Measurements from ENCODE around the gene ANKRD24. TPM values are rescaled to one million over a fixed set of nuclear protein-coding genes. Genes with fewer than 3 reads are reported as not detected.

The ANKRD24 gene
- total and polyA plus RNA-seq, 2 of the 13 experiments (the other 11 are each of a cell fraction or from before 2014, with no cell fraction given): 0.13 to 0.24 TPM

- TF ChIP-seq, protein P1, sequence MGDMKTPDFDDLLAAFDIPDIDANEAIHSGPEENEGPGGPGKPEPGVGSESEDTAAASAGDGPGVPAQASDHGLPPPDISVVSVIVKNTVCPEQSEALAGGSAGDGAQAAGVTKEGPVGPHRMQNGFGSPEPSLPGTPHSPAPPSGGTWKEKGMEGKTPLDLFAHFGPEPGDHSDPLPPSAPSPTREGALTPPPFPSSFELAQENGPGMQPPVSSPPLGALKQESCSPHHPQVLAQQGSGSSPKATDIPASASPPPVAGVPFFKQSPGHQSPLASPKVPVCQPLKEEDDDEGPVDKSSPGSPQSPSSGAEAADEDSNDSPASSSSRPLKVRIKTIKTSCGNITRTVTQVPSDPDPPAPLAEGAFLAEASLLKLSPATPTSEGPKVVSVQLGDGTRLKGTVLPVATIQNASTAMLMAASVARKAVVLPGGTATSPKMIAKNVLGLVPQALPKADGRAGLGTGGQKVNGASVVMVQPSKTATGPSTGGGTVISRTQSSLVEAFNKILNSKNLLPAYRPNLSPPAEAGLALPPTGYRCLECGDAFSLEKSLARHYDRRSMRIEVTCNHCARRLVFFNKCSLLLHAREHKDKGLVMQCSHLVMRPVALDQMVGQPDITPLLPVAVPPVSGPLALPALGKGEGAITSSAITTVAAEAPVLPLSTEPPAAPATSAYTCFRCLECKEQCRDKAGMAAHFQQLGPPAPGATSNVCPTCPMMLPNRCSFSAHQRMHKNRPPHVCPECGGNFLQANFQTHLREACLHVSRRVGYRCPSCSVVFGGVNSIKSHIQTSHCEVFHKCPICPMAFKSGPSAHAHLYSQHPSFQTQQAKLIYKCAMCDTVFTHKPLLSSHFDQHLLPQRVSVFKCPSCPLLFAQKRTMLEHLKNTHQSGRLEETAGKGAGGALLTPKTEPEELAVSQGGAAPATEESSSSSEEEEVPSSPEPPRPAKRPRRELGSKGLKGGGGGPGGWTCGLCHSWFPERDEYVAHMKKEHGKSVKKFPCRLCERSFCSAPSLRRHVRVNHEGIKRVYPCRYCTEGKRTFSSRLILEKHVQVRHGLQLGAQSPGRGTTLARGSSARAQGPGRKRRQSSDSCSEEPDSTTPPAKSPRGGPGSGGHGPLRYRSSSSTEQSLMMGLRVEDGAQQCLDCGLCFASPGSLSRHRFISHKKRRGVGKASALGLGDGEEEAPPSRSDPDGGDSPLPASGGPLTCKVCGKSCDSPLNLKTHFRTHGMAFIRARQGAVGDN (CRISPR knock-in tag; IDR thresholded peaks at IDR 0.05): peak; percentile 59
- TF ChIP-seq NFKBIZ (CRISPR knock-in tag; IDR thresholded peaks at IDR 0.05) (no peak), RBAK (CRISPR knock-in tag; IDR thresholded peaks at IDR 0.05) (no peak), ZNF224 (CRISPR knock-in tag; IDR thresholded peaks at IDR 0.05) (no peak), ZNF17 (CRISPR knock-in tag; IDR thresholded peaks at IDR 0.05) (no peak), HDAC1 (CRISPR knock-in tag; IDR thresholded peaks at IDR 0.05) (peak; percentile 74), ZFP37 (CRISPR knock-in tag; IDR thresholded peaks at IDR 0.05; ENCODE audit: borderline replicate concordance) (no peak), DMAP1 (CRISPR knock-in tag; IDR thresholded peaks at IDR 0.05) (no peak), ZNF350 (CRISPR knock-in tag; IDR thresholded peaks at IDR 0.05; ENCODE audit: borderline replicate concordance, low read depth) (peak; percentile 53; the same call in 1 of the 2 replicates), SMC3 (IDR thresholded peaks at IDR 0.05; ENCODE audit: low read length) (peak; percentile 16; the same call in 1 of the 2 replicates), REL (CRISPR knock-in tag; conservative IDR thresholded peaks at IDR 0.05) (no peak), FOXM1 (CRISPR knock-in tag; IDR thresholded peaks at IDR 0.05) (no peak), ZNF501 (CRISPR knock-in tag; IDR thresholded peaks at IDR 0.05) (0 out of 2 replicates have a peak, but pooled peaks have one; percentile 22), ZNF160 (CRISPR knock-in tag; IDR thresholded peaks at IDR 0.05) (no peak)
- TF ChIP-seq, protein P2, sequence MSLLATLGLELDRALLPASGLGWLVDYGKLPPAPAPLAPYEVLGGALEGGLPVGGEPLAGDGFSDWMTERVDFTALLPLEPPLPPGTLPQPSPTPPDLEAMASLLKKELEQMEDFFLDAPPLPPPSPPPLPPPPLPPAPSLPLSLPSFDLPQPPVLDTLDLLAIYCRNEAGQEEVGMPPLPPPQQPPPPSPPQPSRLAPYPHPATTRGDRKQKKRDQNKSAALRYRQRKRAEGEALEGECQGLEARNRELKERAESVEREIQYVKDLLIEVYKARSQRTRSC (CRISPR knock-in tag; IDR thresholded peaks at IDR 0.05; ENCODE audit: low read depth): no peak
- TF ChIP-seq, protein P3, sequence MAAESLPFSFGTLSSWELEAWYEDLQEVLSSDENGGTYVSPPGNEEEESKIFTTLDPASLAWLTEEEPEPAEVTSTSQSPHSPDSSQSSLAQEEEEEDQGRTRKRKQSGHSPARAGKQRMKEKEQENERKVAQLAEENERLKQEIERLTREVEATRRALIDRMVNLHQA (CRISPR knock-in tag; IDR thresholded peaks at IDR 0.05): no peak
- TF ChIP-seq, protein P4, sequence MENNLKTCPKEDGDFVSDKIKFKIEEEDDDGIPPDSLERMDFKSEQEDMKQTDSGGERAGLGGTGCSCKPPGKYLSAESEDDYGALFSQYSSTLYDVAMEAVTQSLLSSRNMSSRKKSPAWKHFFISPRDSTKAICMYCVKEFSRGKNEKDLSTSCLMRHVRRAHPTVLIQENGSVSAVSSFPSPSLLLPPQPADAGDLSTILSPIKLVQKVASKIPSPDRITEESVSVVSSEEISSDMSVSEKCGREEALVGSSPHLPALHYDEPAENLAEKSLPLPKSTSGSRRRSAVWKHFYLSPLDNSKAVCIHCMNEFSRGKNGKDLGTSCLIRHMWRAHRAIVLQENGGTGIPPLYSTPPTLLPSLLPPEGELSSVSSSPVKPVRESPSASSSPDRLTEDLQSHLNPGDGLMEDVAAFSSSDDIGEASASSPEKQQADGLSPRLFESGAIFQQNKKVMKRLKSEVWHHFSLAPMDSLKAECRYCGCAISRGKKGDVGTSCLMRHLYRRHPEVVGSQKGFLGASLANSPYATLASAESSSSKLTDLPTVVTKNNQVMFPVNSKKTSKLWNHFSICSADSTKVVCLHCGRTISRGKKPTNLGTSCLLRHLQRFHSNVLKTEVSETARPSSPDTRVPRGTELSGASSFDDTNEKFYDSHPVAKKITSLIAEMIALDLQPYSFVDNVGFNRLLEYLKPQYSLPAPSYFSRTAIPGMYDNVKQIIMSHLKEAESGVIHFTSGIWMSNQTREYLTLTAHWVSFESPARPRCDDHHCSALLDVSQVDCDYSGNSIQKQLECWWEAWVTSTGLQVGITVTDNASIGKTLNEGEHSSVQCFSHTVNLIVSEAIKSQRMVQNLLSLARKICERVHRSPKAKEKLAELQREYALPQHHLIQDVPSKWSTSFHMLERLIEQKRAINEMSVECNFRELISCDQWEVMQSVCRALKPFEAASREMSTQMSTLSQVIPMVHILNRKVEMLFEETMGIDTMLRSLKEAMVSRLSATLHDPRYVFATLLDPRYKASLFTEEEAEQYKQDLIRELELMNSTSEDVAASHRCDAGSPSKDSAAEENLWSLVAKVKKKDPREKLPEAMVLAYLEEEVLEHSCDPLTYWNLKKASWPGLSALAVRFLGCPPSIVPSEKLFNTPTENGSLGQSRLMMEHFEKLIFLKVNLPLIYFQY (CRISPR knock-in tag; IDR thresholded peaks at IDR 0.05; ENCODE audit: borderline replicate concordance): no peak
- TF ChIP-seq, protein P5, sequence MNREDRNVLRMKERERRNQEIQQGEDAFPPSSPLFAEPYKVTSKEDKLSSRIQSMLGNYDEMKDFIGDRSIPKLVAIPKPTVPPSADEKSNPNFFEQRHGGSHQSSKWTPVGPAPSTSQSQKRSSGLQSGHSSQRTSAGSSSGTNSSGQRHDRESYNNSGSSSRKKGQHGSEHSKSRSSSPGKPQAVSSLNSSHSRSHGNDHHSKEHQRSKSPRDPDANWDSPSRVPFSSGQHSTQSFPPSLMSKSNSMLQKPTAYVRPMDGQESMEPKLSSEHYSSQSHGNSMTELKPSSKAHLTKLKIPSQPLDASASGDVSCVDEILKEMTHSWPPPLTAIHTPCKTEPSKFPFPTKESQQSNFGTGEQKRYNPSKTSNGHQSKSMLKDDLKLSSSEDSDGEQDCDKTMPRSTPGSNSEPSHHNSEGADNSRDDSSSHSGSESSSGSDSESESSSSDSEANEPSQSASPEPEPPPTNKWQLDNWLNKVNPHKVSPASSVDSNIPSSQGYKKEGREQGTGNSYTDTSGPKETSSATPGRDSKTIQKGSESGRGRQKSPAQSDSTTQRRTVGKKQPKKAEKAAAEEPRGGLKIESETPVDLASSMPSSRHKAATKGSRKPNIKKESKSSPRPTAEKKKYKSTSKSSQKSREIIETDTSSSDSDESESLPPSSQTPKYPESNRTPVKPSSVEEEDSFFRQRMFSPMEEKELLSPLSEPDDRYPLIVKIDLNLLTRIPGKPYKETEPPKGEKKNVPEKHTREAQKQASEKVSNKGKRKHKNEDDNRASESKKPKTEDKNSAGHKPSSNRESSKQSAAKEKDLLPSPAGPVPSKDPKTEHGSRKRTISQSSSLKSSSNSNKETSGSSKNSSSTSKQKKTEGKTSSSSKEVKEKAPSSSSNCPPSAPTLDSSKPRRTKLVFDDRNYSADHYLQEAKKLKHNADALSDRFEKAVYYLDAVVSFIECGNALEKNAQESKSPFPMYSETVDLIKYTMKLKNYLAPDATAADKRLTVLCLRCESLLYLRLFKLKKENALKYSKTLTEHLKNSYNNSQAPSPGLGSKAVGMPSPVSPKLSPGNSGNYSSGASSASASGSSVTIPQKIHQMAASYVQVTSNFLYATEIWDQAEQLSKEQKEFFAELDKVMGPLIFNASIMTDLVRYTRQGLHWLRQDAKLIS (CRISPR knock-in tag; IDR thresholded peaks at IDR 0.05): no peak
Measured at GRCh38 chr19:4233282-4233853, 50.9 kb downstream of the ANKRD24 start (continued).
